ENCODE data around the gene ADPRHL1.

GRCh38 chr13:113401452-113402415, 51.6 kb downstream of the ADPRHL1 start:
- TF ChIP-seq SUZ12 (IDR thresholded peaks at IDR 0.05; ENCODE audit: extremely low read depth, insufficient read depth, insufficient read length), result no peak
- no peak for TF ChIP-seq ZNF274 (IDR thresholded peaks at IDR 0.05; ENCODE audit: low read depth, low read length)
- TF ChIP-seq YY1 (IDR thresholded peaks at IDR 0.05; ENCODE audit: insufficient read depth, insufficient read length), result no peak
